NCI-H226 (cell line): ENCODE measurements around the gene C3orf33.

Source experiments
- DNase-seq: peaks from one replicate; pipeline ENCODE4 v3.0.0-alpha.2; 2015

The C3orf33 gene

DNA sequence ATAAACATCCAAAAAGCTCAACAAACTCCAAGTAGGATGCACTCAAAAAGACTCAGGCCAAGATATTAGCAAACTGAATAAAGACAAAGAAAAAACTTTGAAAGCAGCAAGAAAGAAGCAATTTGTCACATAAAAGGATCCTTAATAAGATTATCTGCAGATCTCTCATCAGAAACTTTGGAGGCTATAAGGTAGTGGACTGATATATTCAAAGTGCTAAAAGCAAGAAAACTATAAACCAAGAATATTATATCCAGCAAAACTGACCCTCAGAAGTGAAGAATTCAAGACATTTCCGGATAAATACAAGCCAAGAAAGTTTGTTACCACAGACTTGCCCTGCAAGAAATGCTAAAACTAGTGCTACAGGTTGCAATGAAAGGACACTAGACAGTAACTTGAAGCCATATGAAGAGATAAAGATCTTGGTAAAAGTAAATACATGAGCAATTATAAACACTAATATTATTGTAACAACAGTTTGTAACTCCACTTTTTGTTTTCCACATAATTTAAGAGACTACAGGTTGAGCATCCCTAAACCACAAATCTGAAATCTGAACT is 23.6 kb downstream of the C3orf33 start:
- no peak for DNase-seq

DNA sequence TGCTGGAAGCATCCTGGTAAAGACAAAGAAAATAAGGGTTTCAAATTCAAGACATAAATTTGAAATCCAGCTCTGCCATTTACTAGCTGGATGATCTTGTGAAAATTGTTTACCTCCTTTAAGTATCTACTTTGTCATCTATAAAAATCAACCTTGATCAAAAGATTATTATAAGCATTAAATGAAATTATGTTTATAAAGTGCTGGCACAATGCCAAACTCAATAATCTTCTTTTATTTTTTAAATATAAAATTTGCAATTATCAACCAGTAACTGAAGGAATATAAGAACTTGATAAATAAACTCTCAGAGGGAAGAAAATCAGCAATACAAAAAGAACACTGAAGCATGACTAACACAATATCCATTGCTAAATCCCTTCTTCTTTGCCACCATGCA is 25.8 kb downstream of the C3orf33 start:
- DNase-seq: no peak

DNA sequence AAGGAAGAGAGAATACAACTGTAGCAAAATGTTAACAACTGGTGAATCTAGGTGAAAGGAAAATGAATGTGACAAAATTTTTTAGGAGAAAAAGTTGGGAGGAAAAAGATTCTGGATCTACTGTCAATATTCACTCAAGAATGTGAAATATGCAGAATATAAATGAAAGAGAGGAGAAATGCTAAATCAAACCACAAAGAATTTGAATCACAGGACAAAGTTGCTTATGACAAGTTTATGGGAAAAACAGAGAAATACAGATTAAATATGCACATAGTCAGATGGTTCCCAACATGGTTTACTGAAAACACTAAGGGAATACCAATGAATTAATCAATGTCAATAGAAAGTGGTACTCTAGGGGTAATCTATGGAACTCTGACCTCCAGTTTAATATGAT is 27.6 kb downstream of the C3orf33 start:
- no peak for DNase-seq

DNA sequence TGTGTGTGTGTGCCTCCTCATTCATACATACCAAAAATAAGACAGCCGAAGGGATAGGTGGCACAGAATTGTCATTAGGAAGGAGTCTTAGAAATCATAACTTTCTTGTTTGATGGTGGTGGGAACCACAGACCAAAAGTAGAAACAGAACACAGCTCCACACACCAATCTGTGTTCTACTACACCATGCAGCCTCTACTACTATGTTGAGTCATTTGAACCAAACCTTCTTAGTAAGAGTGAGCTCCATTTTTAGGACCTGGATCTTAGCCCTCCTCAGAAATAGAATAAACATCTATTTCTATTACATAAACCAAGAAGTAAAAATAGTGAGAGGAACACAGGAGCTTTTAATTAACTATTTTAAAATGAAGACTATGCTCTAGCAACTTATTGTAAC is 33.3 kb downstream of the C3orf33 start:
- no peak for DNase-seq

DNA sequence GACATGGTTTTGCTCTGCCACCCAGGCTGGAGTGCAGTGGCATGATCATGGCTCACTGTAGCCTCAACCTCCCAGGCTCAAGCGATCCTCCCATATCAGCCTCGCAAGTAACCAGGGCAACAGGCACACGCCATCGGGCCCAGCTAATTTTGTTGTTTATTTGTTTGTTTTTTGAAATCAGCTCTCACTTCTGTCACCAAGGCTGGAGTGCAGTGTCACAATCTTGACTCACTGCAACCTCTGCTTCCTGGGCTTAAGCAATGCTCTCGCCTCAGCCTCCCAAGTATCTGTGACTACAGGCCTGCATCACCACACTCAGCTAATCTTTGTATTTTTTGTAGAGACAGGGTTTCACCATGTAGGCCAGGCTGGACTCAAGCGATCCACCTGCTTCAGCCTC is 35.0 kb downstream of the C3orf33 start:
- DNase-seq: no peak

DNA sequence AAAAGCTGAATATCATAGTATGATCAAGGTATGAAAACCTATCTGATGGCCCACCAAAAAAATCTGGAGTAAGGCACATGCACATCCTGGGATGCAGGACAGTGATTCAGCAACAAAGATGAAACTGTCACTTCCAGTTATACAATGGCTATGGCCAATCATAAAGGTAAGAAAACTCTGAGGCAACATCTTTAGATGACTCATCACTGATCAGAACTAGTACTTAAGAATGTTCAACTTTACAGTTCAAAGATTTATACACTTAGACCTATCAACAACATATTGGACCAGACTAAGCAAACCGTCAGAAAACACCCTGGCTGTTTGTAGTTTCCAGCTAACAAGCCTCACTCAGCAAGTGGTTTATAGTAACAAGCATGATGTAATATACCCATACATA is 39.9 kb downstream of the C3orf33 start:
- DNase-seq: no peak

DNA sequence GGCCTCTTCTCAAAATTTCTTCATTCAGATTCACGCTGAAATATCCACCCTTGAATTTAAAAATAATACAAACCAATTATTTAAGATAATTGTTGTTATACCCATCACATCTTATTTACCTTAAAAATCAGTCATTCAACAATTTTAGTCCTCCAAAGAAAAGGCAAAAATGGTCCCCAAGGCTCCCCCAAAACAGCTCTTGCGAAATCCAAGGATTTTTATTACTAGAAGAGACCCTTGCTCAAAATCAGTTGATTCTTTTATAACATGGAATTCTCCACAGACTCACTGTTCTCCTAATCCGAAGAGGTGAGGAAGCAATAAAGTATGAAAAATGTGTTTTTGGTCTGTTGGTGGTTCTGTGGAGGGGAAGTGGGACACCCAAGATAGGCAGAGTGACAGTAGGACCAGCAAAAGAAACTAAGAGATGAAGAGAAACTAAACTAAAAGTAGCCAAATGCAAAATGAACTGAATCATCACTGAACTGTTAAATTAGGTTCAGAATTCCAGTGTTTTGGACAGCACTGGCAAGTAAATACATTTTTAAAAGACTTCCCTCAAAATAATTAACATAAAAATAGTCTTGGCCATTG is 42.1 kb downstream of the C3orf33 start:
- no peak for DNase-seq

DNA sequence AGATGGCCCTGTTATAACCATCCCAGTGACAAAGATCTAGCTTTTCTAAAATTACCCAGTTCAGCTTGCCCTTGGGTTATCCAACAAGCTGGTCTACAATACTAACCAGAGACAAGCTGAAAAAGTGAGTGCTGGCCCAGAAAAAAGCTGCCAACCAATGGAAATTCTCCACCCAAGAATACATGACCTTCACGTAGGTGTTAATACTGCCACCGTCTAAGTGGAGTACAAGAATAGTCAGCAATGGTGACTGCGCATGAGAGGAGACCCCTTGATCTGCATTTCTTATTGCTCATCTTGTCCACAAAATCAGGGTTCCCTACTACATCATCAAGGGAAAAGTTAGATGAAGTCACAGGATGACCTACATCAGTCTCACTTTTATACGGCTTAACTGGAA is 45.4 kb downstream of the C3orf33 start:
- no peak for DNase-seq

DNA sequence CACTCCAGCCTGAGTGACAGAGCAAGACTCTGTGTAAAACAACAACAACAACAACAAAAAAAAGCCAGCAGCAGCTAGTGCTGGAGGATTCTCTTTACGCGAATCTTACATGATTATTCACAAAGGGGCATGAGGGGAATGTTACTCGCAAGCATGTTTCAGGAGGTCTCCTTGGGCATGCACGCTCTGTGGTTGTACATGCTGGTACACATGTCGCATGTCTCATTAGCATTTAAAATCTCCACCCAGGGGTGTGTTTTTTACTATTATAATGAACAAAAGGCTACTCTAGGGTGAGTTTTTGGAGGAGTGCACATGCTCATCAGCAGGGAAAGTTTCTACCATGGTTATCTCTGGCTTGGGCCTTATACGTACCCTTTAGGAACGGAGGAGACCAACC is 48.5 kb downstream of the C3orf33 start:
- DNase-seq: no peak

DNA sequence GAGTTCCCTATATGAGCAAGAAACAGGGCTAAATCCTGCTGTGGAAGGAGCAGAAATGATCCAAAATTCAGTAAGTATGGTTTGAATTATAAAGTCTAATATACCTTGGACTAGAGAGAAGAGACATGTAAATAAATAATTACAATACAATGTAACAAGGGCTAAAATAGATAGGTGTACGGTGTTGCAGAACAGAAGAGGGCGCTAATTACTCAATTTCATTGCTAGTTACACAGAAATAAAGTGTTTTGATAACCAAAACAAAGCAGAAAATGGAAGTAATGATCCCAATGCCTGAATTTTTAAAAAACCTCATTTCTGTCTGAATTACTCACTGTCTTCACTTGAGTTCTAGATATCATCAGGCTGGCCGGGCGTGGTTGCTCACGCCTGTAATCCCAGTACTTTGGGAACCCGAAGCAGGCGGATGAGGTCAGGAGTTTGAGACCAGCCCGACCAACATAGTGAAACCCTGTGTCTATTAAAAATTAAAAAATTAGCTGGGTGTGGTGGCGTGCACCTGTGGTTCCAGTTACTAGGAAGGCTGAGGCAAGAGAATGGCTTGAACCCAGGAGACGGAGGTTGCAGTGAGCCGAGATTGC is 52.9 kb downstream of the C3orf33 start:
- no peak for DNase-seq

DNA sequence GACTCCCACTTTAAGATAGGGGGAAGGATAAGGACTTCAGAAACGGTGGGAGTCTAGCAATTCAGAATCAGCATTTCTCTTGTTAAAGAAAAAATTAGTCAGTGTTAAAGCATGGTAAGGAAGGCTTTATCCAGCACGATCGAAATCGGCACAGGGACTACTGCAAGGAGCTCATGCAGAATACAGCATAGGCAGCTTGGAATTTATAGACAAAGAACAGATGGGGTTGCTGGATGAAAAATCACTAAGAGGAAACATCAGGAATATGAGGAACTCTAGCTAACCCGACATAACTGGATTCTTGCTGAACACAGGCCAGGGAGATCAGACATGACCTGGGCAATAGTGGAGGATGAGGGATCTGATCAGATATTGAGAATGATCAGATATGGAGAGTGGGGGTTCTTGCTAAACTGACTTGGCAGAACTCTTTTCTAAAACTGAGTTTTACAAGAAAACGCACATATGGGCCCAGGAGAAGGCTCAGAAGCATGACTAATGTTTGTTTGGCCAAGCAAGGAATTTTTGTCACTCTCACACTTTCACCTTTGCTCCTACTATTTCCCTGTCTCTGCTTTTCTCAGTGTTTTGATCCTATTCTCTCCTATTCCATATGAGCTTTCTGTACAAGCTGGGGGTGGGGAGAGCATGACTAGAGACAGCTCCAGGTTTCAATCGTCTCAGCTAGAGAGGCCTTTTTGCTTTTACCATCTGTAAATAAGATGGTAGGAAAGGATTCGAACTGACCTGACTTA is 57.3 kb downstream of the C3orf33 start:
- no peak for DNase-seq

DNA sequence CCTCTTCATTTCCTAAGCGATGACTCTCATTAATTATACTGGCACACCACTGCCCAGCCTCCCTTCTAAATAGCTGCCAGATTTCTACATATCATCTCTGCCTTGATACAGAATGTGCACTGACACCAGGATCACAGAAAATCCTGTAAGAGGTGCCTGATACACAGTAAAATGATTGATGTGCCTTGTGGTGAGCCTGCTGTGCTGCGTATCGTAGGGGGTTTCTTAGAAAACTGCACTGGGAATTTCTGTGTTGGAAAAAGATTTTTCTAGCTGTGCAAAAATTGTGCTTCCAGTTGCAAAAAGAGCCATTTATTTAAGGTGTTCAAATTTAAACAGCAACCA is 58.2 kb downstream of the C3orf33 start:
- no peak for DNase-seq

DNA sequence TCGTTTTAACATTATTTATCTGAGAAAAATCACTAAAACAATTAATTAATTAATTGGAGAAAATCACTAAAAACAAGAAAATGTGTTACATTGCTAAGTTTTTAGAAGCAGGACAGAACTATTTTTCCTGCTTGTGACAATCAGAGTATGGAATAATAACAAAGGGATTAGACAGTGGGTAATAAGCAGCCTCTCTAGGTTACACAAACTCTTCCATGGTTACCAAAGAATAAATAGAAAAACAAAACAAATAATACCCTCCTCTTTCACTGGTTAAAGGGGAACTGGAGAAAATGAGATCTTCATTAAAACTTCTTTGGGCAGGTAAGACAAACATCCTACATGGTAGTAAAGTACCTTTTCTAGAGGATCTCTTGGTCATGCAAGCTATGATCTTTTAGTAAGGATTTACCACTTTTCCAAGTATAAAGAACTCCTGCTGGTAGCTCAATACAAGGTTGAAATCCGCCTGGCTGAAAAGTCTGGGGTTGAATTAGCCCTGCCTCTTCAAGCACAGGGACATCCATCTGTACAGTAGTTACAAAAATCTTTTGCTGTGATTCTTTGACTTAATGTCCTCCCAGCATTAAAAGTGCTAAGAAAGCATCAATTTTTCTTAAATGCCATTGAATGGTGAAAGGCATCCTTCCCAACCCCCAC is 58.7 kb downstream of the C3orf33 start:
- no peak for DNase-seq

DNA sequence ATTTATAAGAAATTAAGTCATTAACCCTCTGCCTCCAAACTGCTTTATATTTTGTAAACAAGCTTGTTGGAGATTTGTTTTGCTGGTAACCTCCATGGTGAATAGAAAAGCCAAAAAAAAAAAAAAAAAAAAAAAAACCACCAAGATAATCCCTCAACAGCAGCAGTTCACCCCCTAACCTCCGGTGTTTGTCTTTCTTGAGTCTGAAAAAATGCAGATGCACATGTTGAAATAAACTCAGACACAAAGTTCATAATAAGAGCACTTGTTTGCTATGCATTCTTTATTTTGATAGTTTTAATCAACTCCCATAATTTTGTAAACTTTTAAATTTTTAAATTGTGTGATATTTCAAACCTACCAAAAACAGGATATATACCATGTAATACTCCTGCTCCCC is 59.4 kb downstream of the C3orf33 start:
- no peak for DNase-seq

DNA sequence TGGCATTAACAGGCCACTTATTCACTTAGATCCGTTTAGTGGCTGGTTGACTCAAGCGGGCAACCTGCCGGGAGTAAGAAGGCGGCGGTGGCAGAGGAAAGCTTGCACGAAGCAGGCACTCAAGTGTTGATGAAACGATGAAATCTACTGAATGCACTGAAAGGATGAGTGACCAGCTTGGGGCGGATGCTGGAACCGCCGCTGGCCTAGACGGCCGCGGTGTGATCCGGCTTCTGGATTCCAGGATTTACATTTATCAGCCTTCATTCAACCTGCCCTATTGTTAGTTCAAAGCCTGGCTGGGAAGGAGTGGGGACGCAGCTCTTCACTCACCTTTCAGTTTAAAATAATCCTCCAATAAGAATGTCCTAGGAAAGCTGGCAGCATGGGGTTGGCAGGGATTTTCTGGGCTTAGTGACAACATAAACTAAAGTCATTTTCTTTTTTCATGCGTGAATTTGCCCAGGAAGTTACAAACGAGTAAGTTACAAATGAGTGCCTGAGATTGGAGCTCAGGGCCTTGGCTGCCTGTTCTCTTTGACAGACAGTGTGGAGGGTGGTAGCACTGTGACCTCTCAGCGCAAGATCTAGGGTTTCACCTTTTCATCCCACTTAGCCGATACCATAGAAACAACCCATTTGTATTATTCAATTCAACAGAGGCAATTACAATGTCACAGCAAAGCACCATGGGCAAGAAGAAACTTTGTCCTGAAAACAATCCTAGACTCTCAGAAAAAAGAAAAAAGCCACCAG is 60.1 kb downstream of the C3orf33 start:
- DNase-seq: no peak

DNA sequence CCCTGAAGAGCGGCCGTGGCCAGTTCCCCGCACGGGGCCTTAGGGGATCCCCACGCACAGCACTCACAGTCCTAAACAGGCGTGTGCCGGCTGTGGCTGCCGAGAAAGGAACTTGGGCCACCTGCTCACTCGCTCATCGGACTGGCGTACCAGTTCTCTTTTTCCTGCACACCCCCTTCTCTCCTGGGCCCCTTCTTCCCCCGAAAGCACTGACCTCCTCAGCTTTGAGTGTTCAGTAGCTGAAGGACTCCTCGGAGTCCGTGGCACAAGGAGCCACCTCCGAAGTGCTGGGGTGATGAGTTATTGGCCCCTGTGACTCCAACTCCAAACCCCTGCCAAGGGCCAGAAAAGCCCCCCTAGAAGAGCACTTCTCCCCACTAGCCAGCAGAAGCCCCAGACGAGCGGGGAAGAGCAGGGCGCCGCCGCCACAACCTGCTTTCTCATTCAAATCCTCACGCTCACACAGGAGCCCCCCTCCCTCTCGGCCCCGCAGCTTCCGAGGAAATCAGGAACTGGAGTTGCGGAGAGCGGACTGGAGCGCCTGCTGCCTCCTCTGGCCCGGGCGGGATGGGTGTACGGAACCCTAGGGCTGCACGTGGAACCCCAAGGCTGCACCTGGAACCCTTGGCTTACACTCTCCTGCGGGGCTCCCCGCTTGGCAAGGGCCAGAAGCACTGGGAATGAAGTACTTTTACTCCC is 61.3 kb downstream of the C3orf33 start, which contains the start of gene PLCH1:
Gene PLCH1 (minus strand): TSS at position 446 of the 699 bp plus-strand sequence. CDS start 40,847 bp downstream, outside the sequence.
- no peak for DNase-seq

DNA sequence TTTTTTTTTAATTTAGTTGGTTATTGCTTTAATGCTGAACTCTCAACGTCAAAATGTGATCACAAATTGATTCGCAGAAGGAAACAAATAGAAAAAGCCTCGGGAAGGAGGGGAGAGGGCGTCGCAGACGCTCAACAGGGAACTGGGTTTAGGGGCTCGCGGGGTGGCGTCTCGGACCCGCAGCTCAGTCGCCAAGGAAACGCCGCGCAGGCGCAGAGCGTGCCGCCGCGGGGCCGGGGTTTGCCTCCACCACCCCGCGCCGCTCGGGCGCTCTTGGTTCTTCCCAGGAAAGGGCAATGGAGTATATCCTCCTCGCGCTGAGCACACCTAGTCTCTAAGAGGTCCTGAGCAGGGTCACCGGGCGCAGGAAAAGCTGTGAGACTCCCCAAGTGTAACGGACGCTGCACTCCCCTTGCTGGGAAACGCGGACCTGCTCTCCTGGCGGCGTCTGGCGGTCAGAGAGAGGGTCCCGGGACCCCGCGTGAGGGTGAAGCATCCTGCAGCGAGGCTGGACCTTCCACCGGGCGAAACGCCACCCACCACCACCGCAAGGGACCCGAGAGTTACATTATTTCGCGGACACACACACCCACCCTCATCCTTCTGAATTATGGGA is 62.0 kb downstream of the C3orf33 start:
- no peak for DNase-seq

DNA sequence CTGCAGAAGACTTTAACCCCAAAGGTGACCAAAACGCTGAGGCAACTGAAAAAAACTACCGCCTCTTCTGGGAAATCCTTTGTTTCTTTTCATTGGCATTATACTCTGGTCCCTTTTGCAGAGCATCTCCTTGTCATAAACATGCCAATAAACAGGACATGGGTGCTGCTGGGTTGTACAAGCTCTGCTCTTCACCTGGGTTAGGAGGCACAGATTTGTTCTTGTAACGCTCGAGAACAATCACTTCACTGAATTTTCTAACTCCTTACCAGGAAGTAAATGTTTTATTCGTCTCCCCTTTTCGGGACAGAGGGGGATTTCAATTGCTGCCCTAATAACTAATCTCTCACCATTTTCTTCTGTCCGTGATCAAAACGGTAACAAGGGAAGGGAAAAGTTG is 62.5 kb downstream of the C3orf33 start:
- DNase-seq: no peak

DNA sequence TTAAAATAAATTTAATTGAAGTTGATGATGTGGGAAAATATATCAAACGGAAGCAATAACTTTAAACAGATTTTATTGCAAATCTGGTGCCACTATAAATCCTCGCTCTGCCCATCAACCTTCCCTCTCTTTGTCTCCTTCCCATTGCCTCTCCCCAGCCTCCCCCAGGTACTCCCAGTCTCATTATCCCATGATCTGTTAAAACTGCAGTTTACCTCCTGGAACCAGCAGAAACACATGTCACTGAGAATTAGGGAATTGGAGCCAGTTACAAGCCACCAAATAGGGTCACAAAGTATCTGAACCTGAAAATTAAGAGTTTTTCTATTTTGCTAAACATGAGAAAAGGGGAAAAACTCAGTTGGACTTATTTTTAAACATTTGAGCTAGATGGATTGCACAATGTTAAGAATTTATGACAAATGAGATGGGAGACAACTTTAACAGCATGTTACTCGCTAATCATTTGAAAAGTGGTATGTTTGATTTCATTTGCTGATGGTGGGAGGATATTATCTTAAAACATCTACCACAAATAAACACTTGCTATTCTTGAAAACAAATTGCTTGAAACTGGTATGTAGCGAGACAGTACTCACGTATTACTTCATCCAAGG is 63.6 kb downstream of the C3orf33 start:
- DNase-seq: no peak

DNA sequence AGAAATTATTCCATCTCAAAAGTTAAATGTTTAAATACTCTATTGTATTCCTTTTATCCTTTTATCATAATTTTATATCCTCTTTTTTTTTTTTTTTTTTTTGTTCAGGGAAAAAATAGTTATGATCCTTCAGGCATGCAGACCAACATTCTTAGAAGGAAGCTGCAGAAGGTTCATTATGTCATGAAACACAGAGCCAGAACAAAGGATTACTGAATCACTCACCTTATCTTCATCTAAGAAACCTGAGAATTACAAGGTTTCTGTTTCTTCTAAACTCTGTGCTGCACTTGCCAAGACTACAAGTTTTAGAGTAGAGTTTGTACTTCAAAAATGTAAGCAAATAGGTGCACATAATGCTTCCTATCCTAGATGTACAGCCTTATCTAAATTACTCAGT is 64.5 kb downstream of the C3orf33 start:
- no peak for DNase-seq

DNA sequence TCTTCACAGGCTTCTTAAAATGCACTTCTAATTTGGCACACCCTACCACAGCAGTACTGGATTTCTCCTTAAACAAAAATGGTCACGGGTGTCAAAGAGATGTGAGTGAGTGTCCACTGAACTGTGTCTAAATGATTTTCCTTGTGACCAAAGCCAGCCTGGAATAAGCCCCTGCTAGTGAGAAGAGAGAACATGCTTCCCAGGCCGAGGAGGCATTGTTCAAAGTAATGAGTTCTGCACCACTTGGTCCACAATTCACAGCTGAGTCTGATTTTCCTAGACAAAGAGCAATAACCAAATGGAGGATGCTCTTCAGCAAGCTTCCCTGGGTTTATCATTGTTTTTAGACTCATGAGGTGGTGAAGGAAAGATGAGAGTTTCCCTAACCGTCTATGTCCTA is 65.0 kb downstream of the C3orf33 start:
- DNase-seq: no peak
